ENCODE measurements around the gene SELENOF. TPM values are rescaled to one million over a fixed set of nuclear protein-coding genes. Genes with fewer than 3 reads are reported as not detected.

Gene SELENOF
- polyA plus RNA-seq, 1 of the 3 experiments (the other 2 are of a cell fraction): 155 TPM

DNA sequence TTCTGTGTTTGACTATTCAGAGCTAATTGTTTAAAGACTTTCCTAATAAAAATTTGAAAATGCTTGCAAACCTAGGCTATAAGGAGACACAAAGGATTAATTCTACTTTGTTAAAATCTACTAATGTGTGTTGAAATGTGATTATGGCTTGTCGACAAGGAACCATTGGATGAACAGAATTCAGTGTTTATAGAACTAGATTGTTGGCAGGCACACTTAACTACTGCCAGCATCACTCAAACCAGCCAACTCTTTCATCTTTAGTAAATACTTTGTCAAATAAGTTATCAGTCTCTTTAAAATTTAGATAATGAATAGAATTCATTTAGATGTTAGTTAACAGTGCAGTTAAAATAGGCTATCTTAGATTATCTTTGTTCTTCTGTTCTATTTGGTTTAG is 28.1 kb upstream of the SELENOF start:
- no peak overlapping the region for H3K4me2 ChIP-seq
- no peaks in the 10 kb centered on the region; the same call in 1 of the 2 replicates for H4K20me1 ChIP-seq (ENCODE audit: insufficient read depth)
- H2AFZ ChIP-seq (ENCODE audit: low read depth): no peak overlapping the region
- H3K27ac ChIP-seq (ENCODE audit: low read depth in 2 of 2, low read length in 1 of 2): no peak overlapping the region
- H3K36me3 ChIP-seq (replicated peaks in 1 of 2; ENCODE audit: control insufficient read depth in 1 of 2, insufficient read depth in 2 of 2, low read length in 1 of 2): no peaks in the 10 kb centered on the region
- POLR2A ChIA-PET: no interaction called here
- H3K4me3 ChIP-seq (ENCODE audit: low read depth in 2 of 2, low read length in 1 of 2): no peak overlapping the region
- TF ChIP-seq FOXM1 (IDR thresholded peaks at IDR 0.05; ENCODE audit: low read depth) (no peak), RXRA (IDR thresholded peaks at IDR 0.05; ENCODE audit: borderline replicate concordance, low read depth) (no peak), JUND (IDR thresholded peaks at IDR 0.05) (no peak), MEF2A (IDR thresholded peaks at IDR 0.05; ENCODE audit: borderline replicate concordance, low read depth) (no peak), EZH2phosphoT487 (IDR thresholded peaks at IDR 0.05; ENCODE audit: borderline replicate concordance, low read depth) (no peak), RCOR1 (IDR thresholded peaks at IDR 0.05; ENCODE audit: low read length) (no peak), RFX5 (IDR thresholded peaks at IDR 0.05; ENCODE audit: low read length) (no peak), ELF1 (IDR thresholded peaks at IDR 0.05) (no peak), RAD21 (IDR thresholded peaks at IDR 0.05; ENCODE audit: low read length) (no peak), TAF1 (IDR thresholded peaks at IDR 0.05; ENCODE audit: borderline replicate concordance, low read depth, low read length) (no peak), USF2 (IDR thresholded peaks at IDR 0.05; ENCODE audit: borderline replicate concordance, low read depth, low read length) (no peak), FOXJ3 (CRISPR knock-in tag; IDR thresholded peaks at IDR 0.05) (no peak), NFIC (IDR thresholded peaks at IDR 0.05; ENCODE audit: borderline replicate concordance) (no peak)
- TF ChIP-seq, protein P1, sequence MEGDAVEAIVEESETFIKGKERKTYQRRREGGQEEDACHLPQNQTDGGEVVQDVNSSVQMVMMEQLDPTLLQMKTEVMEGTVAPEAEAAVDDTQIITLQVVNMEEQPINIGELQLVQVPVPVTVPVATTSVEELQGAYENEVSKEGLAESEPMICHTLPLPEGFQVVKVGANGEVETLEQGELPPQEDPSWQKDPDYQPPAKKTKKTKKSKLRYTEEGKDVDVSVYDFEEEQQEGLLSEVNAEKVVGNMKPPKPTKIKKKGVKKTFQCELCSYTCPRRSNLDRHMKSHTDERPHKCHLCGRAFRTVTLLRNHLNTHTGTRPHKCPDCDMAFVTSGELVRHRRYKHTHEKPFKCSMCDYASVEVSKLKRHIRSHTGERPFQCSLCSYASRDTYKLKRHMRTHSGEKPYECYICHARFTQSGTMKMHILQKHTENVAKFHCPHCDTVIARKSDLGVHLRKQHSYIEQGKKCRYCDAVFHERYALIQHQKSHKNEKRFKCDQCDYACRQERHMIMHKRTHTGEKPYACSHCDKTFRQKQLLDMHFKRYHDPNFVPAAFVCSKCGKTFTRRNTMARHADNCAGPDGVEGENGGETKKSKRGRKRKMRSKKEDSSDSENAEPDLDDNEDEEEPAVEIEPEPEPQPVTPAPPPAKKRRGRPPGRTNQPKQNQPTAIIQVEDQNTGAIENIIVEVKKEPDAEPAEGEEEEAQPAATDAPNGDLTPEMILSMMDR (IDR thresholded peaks at IDR 0.05): no peak
- TF ChIP-seq, protein P2, sequence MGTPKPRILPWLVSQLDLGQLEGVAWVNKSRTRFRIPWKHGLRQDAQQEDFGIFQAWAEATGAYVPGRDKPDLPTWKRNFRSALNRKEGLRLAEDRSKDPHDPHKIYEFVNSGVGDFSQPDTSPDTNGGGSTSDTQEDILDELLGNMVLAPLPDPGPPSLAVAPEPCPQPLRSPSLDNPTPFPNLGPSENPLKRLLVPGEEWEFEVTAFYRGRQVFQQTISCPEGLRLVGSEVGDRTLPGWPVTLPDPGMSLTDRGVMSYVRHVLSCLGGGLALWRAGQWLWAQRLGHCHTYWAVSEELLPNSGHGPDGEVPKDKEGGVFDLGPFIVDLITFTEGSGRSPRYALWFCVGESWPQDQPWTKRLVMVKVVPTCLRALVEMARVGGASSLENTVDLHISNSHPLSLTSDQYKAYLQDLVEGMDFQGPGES (IDR thresholded peaks at IDR 0.05; ENCODE audit: low read depth, low read length): no peak
- DNase-seq: no peak
- peaks cover 51% of the 10 kb centered on the region for H3K79me2 ChIP-seq (ENCODE audit: insufficient read depth)
- CTCF ChIA-PET: interaction anchor here (1.9 to 2.4 kb wide), 2 partner anchors 10 to 58 kb away, joined by 4 to 6 read pairs; no protein-coding TSS in a partner anchor
- no peak overlapping the region for H3K9ac ChIP-seq
- no peaks in the 10 kb centered on the region for H3K27me3 ChIP-seq (ENCODE audit: insufficient read depth)
- WGBS (ENCODE audit: low lambda C conversion rate): 77% methylated on average over 1 of the region's 1 CpG
- peaks cover 0 to 9% of the 10 kb centered on the region in 2 experiments; a peak in 2 of 4 replicates for H3K4me1 ChIP-seq (ENCODE audit: control insufficient read depth in 1 of 2, insufficient read depth in 2 of 2, low read depth in 1 of 2, low read length in 1 of 2)
- H3K9me3 ChIP-seq: no peaks in the 10 kb centered on the region
- no peaks in the 10 kb centered on the region for H3F3A ChIP-seq (replicated peaks; ENCODE audit: insufficient read depth)
- H3K9me2 ChIP-seq: no peaks in the 10 kb centered on the region

DNA sequence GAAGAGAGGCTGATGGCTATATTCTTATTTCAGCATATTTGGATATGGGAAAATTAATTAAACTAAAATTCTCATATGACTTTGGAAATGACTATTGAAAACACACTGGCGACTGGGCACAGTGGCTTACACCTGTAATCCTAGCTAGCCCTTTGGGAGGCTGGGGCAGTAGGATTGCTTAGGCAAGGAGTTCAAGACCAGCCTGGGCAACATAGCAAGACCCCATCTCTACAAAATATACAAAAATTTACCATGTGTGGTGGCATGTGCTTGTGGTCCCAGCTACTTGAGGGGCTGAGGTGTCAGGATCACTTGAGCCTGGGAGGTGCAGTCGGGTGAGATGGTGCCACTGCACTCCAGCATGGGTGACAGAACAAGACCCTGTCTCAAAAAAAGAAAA is 26.7 kb upstream of the SELENOF start:
- Histone ChIP-seq H3K9me2 (no peaks in the 10 kb centered on the region), H3K4me2 (no peak overlapping the region), H4K20me1 (ENCODE audit: insufficient read depth) (no peaks in the 10 kb centered on the region; the same call in 1 of the 2 replicates), H3F3A (replicated peaks; ENCODE audit: insufficient read depth) (no peaks in the 10 kb centered on the region), H3K4me3 (ENCODE audit: low read depth in 2 of 2, low read length in 1 of 2) (no peak overlapping the region), H3K27ac (ENCODE audit: low read depth in 2 of 2, low read length in 1 of 2) (no peak overlapping the region), H2AFZ (ENCODE audit: low read depth) (no peak overlapping the region), H3K4me1 (ENCODE audit: control insufficient read depth in 1 of 2, insufficient read depth in 2 of 2, low read depth in 1 of 2, low read length in 1 of 2) (peaks cover 0 to 9% of the 10 kb centered on the region in 2 experiments; a peak in 2 of 4 replicates), H3K9ac (no peak overlapping the region), H3K36me3 (replicated peaks in 1 of 2; ENCODE audit: control insufficient read depth in 1 of 2, insufficient read depth in 2 of 2, low read length in 1 of 2) (no peaks in the 10 kb centered on the region), H3K9me3 (no peaks in the 10 kb centered on the region), H3K79me2 (ENCODE audit: insufficient read depth) (peaks cover 59% of the 10 kb centered on the region), H3K27me3 (ENCODE audit: insufficient read depth) (no peaks in the 10 kb centered on the region)
- ChIA-PET CTCF (interaction anchor here (0.9 kb wide), 1 partner anchor 15 kb away, joined by 3 read pairs; no protein-coding TSS in a partner anchor), POLR2A (no interaction called here)
- DNase-seq: no peak
- WGBS (ENCODE audit: low lambda C conversion rate): 97% methylated on average over 2 of the region's 2 CpGs
- TF ChIP-seq ZBTB33 (IDR thresholded peaks at IDR 0.05; ENCODE audit: borderline replicate concordance, low read depth): no peak
- no peak for TF ChIP-seq YY1 (IDR thresholded peaks at IDR 0.05; ENCODE audit: low read depth)
- TF ChIP-seq, protein P3, sequence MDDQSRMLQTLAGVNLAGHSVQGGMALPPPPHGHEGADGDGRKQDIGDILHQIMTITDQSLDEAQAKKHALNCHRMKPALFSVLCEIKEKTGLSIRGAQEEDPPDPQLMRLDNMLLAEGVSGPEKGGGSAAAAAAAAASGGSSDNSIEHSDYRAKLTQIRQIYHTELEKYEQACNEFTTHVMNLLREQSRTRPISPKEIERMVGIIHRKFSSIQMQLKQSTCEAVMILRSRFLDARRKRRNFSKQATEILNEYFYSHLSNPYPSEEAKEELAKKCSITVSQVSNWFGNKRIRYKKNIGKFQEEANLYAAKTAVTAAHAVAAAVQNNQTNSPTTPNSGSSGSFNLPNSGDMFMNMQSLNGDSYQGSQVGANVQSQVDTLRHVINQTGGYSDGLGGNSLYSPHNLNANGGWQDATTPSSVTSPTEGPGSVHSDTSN (IDR thresholded peaks at IDR 0.05): no peak
- no peak for TF ChIP-seq USF1 (IDR thresholded peaks at IDR 0.05; ENCODE audit: borderline replicate concordance, low read depth)
- no peak for TF ChIP-seq RFX5 (IDR thresholded peaks at IDR 0.05; ENCODE audit: low read length)
- TF ChIP-seq FOXJ3 (CRISPR knock-in tag; IDR thresholded peaks at IDR 0.05): no peak
- no peak for TF ChIP-seq FOSL2 (IDR thresholded peaks at IDR 0.05; ENCODE audit: borderline replicate concordance, low read depth)
- TF ChIP-seq MXI1 (IDR thresholded peaks at IDR 0.05; ENCODE audit: low read depth, low read length): no peak

Measured in SK-N-SH (cell line).